HepG2 (cell line): ENCODE measurements around the gene TMEM63B. TPM values are rescaled to one million over a fixed set of nuclear protein-coding genes. Genes with fewer than 3 reads are reported as not detected.

Experiments
- ARNTL ChIP-seq: sonication (generic); formaldehyde crosslinking; IDR thresholded peaks from 2 replicates; pipeline ENCODE4 v1.4.0; 2020; ENCODE audit warnings: mild to moderate bottlenecking, missing genetic modification reagents
- GABPB1 ChIP-seq: IDR thresholded peaks from 2 replicates; pipeline ENCODE4 v1.6.1; 2016; ENCODE audit warnings: mild to moderate bottlenecking, missing genetic modification reagents, moderate library complexity, missing compliant biosample characterization
- GMEB1 ChIP-seq: sonication (generic); formaldehyde crosslinking; IDR thresholded peaks from 2 replicates; pipeline ENCODE4 v1.5.1; 2020; ENCODE audit warnings: missing genetic modification reagents, mild to moderate bottlenecking, borderline replicate concordance
- KLF16 ChIP-seq, 2 experiments: sonication (generic) in 1 of 2; formaldehyde crosslinking in 1 of 2; IDR thresholded peaks; 2 replicates each; pipeline versions ENCODE4 v1.6.1 to v1.8.0; 2016 to 2023; ENCODE audit warnings: missing genetic modification reagents in 2 of 2, missing compliant biosample characterization in 1 of 2
- NFYB ChIP-seq: sonication (generic); formaldehyde crosslinking; IDR thresholded peaks from 2 replicates; pipeline ENCODE4 v1.4.0; 2020; ENCODE audit warnings: missing genetic modification reagents
- SP5 ChIP-seq: IDR thresholded peaks from 2 replicates; pipeline ENCODE4 v1.6.1; 2016; ENCODE audit warnings: low read depth, borderline replicate concordance
- TIGD3 ChIP-seq: sonication (generic); formaldehyde crosslinking; IDR thresholded peaks from 2 replicates; pipeline ENCODE4 v1.5.1; 2020; ENCODE audit warnings: mild to moderate bottlenecking, missing genetic modification reagents, borderline replicate concordance
- ZBTB1 ChIP-seq: sonication (generic); formaldehyde crosslinking; IDR thresholded peaks from 2 replicates; pipeline ENCODE4 v1.4.0; 2020; ENCODE audit warnings: missing genetic modification reagents, borderline replicate concordance
- ZFP82 ChIP-seq: sonication (generic); formaldehyde crosslinking; IDR thresholded peaks from 2 replicates; pipeline ENCODE4 v1.5.1; 2020; ENCODE audit warnings: mild to moderate bottlenecking, missing genetic modification reagents, borderline replicate concordance
- ZNF432 ChIP-seq: sonication (generic); formaldehyde crosslinking; IDR thresholded peaks from 2 replicates; pipeline ENCODE4 v1.5.0; 2020; ENCODE audit warnings: missing genetic modification reagents, mild to moderate bottlenecking, borderline replicate concordance
- ZNF609 ChIP-seq: sonication (generic); formaldehyde crosslinking; IDR thresholded peaks from 2 replicates; pipeline ENCODE4 v1.4.0; 2020; ENCODE audit warnings: mild to moderate bottlenecking, missing genetic modification reagents, borderline replicate concordance
- ZNF660 ChIP-seq: sonication (generic); formaldehyde crosslinking; IDR thresholded peaks from 2 replicates; pipeline ENCODE4 v1.5.1; 2020; ENCODE audit warnings: mild to moderate bottlenecking, low read depth, missing genetic modification reagents, borderline replicate concordance
- polyA plus RNA-seq, 8 experiments: library from polyadenylated mRNA; depleted of rRNA in 3 of 8; stranded (reverse) in 7 of 8; unstranded in 1 of 8; fragments of >200 nt; fragmentation: Illumina TruSeq in 4 of 8; extraction: Trizol in 4 of 8; gene quantifications; 2 replicates each; pipeline versions ENCODE4 v1.2.1 to v1.2.3, GENCODE V29; 2011 to 2016; ENCODE audit warnings: low read depth in 4 of 8, missing spikeins in 1 of 8, mixed read lengths in 1 of 8; ENCODE audit not compliant: insufficient read depth in 1 of 8
- total RNA-seq, 5 experiments: library from RNA; depleted of rRNA; stranded (reverse); fragments of >200 nt; fragmentation: Illumina TruSeq; extraction: Trizol; gene quantifications; 2 replicates each; pipeline ENCODE4 v1.2.3, GENCODE V29; 2016; ENCODE audit warnings: low read depth in 1 of 5
- TF ChIP-seq, protein P1 (sequence below): sonication (generic); formaldehyde crosslinking; IDR thresholded peaks from 2 replicates; pipeline ENCODE4 v1.4.0; 2020; ENCODE audit warnings: missing genetic modification reagents, mild to moderate bottlenecking, borderline replicate concordance

The TMEM63B gene
- total and polyA plus RNA-seq, 2 of the 13 experiments (the other 11 are each of a cell fraction or from before 2014, with no cell fraction given), result 27.4 to 75.8 TPM

DNA sequence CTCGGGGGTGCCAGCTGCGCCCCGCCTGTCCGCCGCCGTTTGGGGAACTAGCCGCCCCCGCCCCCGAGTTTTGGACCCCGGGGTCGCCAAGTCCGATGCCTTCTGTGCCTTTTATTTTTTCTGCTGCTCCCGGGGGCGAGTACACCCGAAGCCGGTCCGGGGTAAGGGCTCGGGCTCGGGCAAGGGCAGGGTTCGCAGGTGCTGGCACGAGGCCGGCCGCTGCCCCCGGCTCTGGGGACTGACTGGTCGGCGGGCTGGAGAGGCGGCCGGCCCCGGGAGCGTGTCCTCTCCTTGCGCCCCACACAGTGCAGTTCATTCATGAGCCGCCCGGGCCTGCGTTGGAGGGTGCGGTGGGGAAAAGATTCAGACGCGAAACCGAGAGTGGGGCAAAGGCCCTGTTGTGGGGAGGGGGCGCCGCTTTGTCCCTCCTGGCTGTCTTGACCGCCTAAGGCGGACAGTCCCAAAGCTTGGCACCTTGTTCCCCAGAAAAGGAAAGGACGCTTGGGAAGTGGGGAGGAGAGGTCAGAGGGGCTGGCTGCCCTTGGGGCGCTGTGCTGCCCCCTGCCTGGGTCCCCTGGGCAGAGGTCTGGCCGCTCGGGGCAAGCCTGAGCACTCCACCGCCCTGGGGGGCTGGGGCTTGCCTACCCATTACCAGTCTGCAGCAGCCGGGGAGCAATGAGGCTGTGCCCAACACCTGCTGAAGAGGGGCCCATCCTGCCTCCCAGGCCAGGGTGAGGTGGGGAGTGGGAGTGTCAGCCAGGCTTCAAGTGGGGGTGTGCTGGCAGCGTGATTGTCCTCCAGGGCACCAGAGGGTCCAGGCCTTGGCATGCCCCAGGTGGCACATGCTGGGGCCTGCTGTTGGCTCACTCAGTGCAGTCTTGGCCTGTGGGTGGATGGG, 915 bp downstream of the TMEM63B start (continued):
- TF ChIP-seq TIGD3 (CRISPR knock-in tag) (no peak), ZBTB1 (CRISPR knock-in tag) (0 out of 2 replicates have a peak, but pooled peaks have one; percentile 22), KLF16 (CRISPR knock-in tag; IDR thresholded peaks at IDR 0.05) (no peak), ZNF609 (CRISPR knock-in tag) (0 out of 2 replicates have a peak, but pooled peaks have one; percentile 47), GMEB1 (CRISPR knock-in tag) (no peak; the same call in 1 of the 2 replicates), ARNTL (no peak), ZFP82 (CRISPR knock-in tag) (no peak), NFYB (CRISPR knock-in tag) (0 out of 2 replicates have a peak, but pooled peaks have one; percentile 18), ZNF660 (CRISPR knock-in tag) (no peak), ZNF432 (no peak), GABPB1 (CRISPR knock-in tag) (peak; percentile 17; the same call in 1 of the 2 replicates), SP5 (CRISPR knock-in tag) (no peak)
- TF ChIP-seq, protein P1, sequence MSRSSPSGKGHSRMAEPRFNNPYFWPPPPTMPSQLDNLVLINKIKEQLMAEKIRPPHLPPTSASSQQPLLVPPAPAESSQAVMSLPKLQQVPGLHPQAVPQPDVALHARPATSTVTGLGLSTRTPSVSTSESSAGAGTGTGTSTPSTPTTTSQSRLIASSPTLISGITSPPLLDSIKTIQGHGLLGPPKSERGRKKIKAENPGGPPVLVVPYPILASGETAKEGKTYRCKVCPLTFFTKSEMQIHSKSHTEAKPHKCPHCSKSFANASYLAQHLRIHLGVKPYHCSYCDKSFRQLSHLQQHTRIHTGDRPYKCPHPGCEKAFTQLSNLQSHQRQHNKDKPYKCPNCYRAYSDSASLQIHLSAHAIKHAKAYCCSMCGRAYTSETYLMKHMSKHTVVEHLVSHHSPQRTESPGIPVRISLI, result no peak
